MM.1S (cell line): ENCODE results near the gene MRI1.
"Not testable (repeated sequence)": the region's sequence is repeated elsewhere in the genome, so short reads cannot be mapped to it uniquely, and the experiment has no call there.

ENCODE experiments used
- EZH2 ChIP-seq: fragments of 300-600 bp; sonication (generic); optimal IDR thresholded peaks from 2 replicates; pipeline ENCODE3; 2017; ENCODE audit warnings: low read depth, mild to moderate bottlenecking, antibody characterized with exemption, low read length, mixed read lengths
- EZH2phosphoT487 ChIP-seq: fragments of 300-600 bp; sonication (generic); IDR thresholded peaks from 2 replicates; pipeline ENCODE4 v1.6.1; 2018; ENCODE audit warnings: antibody characterized with exemption, low read length
- TF ChIP-seq, protein P1 (sequence below): fragments of 300-600 bp; sonication (generic); IDR thresholded peaks from 2 replicates; pipeline ENCODE4 v1.5.1; 2016; ENCODE audit warnings: antibody characterized with exemption, low read length, mixed read lengths

DNA sequence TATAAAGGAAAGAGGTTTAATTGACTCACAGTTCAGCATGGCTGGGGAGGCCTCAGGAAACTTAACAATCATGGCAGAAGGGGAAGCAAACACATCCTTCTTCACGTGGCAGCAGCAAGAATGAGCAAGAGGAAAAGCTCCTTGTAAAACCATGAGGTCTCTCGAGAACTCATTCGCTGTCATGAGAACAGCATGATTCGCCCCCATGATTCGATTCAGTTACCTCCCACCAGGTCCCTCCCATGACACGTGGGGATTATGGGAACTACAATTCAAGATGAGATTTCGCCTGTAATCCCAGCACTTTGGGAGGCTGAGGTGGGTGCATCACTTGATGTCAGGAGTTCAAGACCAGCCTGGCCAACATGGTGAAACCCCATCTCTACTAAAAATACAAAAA, 10.7 kb upstream of the MRI1 start:
- TF ChIP-seq, protein P1, sequence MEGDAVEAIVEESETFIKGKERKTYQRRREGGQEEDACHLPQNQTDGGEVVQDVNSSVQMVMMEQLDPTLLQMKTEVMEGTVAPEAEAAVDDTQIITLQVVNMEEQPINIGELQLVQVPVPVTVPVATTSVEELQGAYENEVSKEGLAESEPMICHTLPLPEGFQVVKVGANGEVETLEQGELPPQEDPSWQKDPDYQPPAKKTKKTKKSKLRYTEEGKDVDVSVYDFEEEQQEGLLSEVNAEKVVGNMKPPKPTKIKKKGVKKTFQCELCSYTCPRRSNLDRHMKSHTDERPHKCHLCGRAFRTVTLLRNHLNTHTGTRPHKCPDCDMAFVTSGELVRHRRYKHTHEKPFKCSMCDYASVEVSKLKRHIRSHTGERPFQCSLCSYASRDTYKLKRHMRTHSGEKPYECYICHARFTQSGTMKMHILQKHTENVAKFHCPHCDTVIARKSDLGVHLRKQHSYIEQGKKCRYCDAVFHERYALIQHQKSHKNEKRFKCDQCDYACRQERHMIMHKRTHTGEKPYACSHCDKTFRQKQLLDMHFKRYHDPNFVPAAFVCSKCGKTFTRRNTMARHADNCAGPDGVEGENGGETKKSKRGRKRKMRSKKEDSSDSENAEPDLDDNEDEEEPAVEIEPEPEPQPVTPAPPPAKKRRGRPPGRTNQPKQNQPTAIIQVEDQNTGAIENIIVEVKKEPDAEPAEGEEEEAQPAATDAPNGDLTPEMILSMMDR: not testable (repeated sequence)
- not testable (repeated sequence) for TF ChIP-seq EZH2, EZH2phosphoT487
